Measurements from ENCODE around the gene DOCK3.

- TF ChIP-seq, protein P1, sequence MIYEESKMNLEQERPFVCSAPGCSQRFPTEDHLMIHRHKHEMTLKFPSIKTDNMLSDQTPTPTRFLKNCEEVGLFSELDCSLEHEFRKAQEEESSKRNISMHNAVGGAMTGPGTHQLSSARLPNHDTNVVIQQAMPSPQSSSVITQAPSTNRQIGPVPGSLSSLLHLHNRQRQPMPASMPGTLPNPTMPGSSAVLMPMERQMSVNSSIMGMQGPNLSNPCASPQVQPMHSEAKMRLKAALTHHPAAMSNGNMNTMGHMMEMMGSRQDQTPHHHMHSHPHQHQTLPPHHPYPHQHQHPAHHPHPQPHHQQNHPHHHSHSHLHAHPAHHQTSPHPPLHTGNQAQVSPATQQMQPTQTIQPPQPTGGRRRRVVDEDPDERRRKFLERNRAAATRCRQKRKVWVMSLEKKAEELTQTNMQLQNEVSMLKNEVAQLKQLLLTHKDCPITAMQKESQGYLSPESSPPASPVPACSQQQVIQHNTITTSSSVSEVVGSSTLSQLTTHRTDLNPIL (CRISPR knock-in tag; IDR thresholded peaks at IDR 0.05; ENCODE audit: low read depth), result no peak
- TF ChIP-seq, protein P2, sequence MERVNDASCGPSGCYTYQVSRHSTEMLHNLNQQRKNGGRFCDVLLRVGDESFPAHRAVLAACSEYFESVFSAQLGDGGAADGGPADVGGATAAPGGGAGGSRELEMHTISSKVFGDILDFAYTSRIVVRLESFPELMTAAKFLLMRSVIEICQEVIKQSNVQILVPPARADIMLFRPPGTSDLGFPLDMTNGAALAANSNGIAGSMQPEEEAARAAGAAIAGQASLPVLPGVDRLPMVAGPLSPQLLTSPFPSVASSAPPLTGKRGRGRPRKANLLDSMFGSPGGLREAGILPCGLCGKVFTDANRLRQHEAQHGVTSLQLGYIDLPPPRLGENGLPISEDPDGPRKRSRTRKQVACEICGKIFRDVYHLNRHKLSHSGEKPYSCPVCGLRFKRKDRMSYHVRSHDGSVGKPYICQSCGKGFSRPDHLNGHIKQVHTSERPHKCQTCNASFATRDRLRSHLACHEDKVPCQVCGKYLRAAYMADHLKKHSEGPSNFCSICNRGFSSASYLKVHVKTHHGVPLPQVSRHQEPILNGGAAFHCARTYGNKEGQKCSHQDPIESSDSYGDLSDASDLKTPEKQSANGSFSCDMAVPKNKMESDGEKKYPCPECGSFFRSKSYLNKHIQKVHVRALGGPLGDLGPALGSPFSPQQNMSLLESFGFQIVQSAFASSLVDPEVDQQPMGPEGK (CRISPR knock-in tag; IDR thresholded peaks at IDR 0.05; ENCODE audit: borderline replicate concordance), result no peak
- TF ChIP-seq TOX (CRISPR knock-in tag; IDR thresholded peaks at IDR 0.05; ENCODE audit: borderline replicate concordance) (no peak), POU6F1 (CRISPR knock-in tag; IDR thresholded peaks at IDR 0.05; ENCODE audit: borderline replicate concordance, low read depth) (no peak), ZC3H10 (CRISPR knock-in tag; IDR thresholded peaks at IDR 0.05) (no peak), ARNTL (CRISPR knock-in tag; IDR thresholded peaks at IDR 0.05; ENCODE audit: borderline replicate concordance, low read depth) (no peak), RARB (CRISPR knock-in tag; IDR thresholded peaks at IDR 0.05) (no peak), ZNF70 (CRISPR knock-in tag; IDR thresholded peaks at IDR 0.05) (no peak), ESRRG (CRISPR knock-in tag; IDR thresholded peaks at IDR 0.05) (no peak), ZFP30 (CRISPR knock-in tag; IDR thresholded peaks at IDR 0.05) (no peak), GLIS3 (CRISPR knock-in tag; IDR thresholded peaks at IDR 0.05) (no peak), BACH2 (CRISPR knock-in tag; IDR thresholded peaks at IDR 0.05; ENCODE audit: borderline replicate concordance) (no peak)
Measured at GRCh38 chr3:50675179-50676030, 678 bp downstream of the DOCK3 start.
